IPS DF 6.9 (cell line): ENCODE results near the gene AP3B2.
"Not testable (repeated sequence)": the region's sequence is repeated elsewhere in the genome, so short reads cannot be mapped to it uniquely, and the experiment has no call there.

Source experiments
- DNase-seq: peaks from one replicate; pipeline ENCODE4 v3.0.0-alpha.2; 2013; ENCODE audit warnings: low read depth, low spot score
- H3K27ac ChIP-seq: one replicate; pipeline ENCODE4 v1.5.1; 2013; ENCODE audit warnings: low read length, control low read depth
- H3K27me3 ChIP-seq: 2 replicates; pipeline ENCODE4 v1.6.1; 2013; ENCODE audit warnings: mild to moderate bottlenecking, low read length; ENCODE audit not compliant: control insufficient read depth, insufficient read depth
- H3K36me3 ChIP-seq: 2 replicates; pipeline ENCODE4 v1.6.1; 2013; ENCODE audit warnings: low read length; ENCODE audit not compliant: control insufficient read depth, insufficient read depth
- H3K4me1 ChIP-seq: 2 replicates; pipeline ENCODE4 v1.6.1; 2013; ENCODE audit warnings: low read length; ENCODE audit not compliant: control insufficient read depth, insufficient read depth
- H3K4me3 ChIP-seq: 2 replicates; pipeline ENCODE4 v1.5.1; 2013; ENCODE audit warnings: mild to moderate bottlenecking, low read length
- H3K9me3 ChIP-seq: 2 replicates; pipeline ENCODE4 v1.6.1; 2013; ENCODE audit warnings: low read length, inconsistent platforms; ENCODE audit not compliant: control insufficient read depth, insufficient read depth
- WGBS: extraction: QIAGEN DNeasy Blood & Tissue Kit; methylation state at CpG from one replicate; pipeline ENCODE4 v1.1.7; 2013; ENCODE audit warnings: mixed read lengths, missing lambda C conversion rate; ENCODE audit not compliant: insufficient read length, insufficient coverage; 5-methylcytosine and 5-hydroxymethylcytosine counted together

AP3B2 gene

GRCh38 chr15:82731527-82731926, 21.9 kb upstream of the AP3B2 start:
- DNase-seq = no peak
- Histone ChIP-seq H3K4me1 (no peaks in the 10 kb centered on the region), H3K36me3 (no peaks in the 10 kb centered on the region), H3K9me3 (no peaks in the 10 kb centered on the region), H3K27ac (no peak overlapping the region), H3K27me3 (no peaks in the 10 kb centered on the region), H3K4me3 (no peak overlapping the region)
- WGBS = no CpG with 5 or more reads among the region's 2 CpGs

- no peak overlapping the region for H3K4me3 ChIP-seq
- H3K9me3 ChIP-seq = no peaks in the 10 kb centered on the region
- H3K27me3 ChIP-seq = no peaks in the 10 kb centered on the region
- H3K36me3 ChIP-seq = no peaks in the 10 kb centered on the region
- WGBS = no CpG with 5 or more reads among the region's 11 CpGs
- H3K4me1 ChIP-seq = no peaks in the 10 kb centered on the region
- no peak for DNase-seq
- no peak overlapping the region for H3K27ac ChIP-seq
Observed at GRCh38 chr15:82730022-82730530, 20.4 kb upstream of the AP3B2 start.

DNA sequence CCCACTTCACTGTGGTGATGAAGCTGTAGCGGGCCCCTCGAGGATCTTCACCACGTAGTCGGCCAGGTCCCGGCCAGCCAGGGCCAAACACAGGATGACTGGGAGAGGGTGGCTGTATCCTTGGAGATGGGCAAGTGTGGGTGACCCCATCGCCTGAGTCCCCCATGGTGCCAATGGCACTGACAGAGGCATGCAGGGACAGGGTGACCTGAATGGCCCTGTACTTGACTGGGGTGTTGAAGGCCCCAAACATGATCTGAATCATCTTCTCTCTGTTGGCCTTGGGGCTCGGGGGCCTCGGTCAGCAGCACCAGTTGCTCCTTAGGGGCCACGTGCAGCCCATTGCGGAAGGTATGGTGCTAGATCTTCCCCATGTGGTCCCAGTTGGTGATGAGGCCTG, 17.1 kb upstream of the AP3B2 start:
- Histone ChIP-seq H3K4me1 (no peaks in the 10 kb centered on the region), H3K27me3 (no peaks in the 10 kb centered on the region), H3K27ac (no peak overlapping the region), H3K36me3 (no peaks in the 10 kb centered on the region), H3K9me3 (no peaks in the 10 kb centered on the region), H3K4me3 (no peak overlapping the region)
- WGBS = no CpG with 5 or more reads among the region's 10 CpGs
- DNase-seq = no peak

GRCh38 chr15:82715003-82715402, 5.3 kb upstream of the AP3B2 start:
- Histone ChIP-seq H3K27ac (no peak overlapping the region), H3K27me3 (no peaks in the 10 kb centered on the region), H3K9me3 (no peaks in the 10 kb centered on the region; the same call in 1 of the 2 replicates), H3K4me3 (no peak overlapping the region), H3K4me1 (0 out of 2 replicates have a peak, but pooled peaks cover 1% of the 10 kb centered on the region), H3K36me3 (peaks cover 4% of the 10 kb centered on the region; the same call in 1 of the 2 replicates)
- no CpG with 5 or more reads among the region's 4 CpGs for WGBS
- no peak for DNase-seq

- no CpG with 5 or more reads among the region's 3 CpGs for WGBS
- Histone ChIP-seq H3K36me3 (peaks cover 4% of the 10 kb centered on the region; the same call in 1 of the 2 replicates), H3K4me1 (0 out of 2 replicates have a peak, but pooled peaks cover 1% of the 10 kb centered on the region), H3K27me3 (no peaks in the 10 kb centered on the region), H3K4me3 (no peak overlapping the region), H3K9me3 (no peaks in the 10 kb centered on the region; the same call in 1 of the 2 replicates), H3K27ac (no peak overlapping the region)
- DNase-seq = no peak
Observed at GRCh38 chr15:82714016-82714415, 4.3 kb upstream of the AP3B2 start.

DNA sequence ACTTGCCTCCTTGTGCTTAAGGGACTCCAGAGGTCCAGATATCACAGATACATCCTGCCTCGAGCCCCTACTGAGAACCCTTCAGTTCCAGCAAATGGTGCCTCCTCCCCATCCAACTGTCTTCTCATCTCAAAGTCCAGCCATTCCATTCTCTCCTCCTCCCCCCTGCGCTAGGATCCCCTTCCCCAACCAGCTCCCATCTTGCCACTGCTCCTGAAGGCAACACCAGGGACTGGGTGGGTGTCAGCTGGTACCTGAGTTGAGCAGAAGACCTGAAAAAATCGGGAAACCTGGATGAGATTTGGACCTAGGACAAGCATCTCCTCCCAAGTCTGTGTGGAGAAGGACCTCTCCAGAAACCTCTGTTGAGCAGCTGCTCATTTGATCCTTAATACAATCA, 2.4 kb upstream of the AP3B2 start:
- Histone ChIP-seq H3K9me3 (no peaks in the 10 kb centered on the region; the same call in 1 of the 2 replicates), H3K4me3 (no peak overlapping the region), H3K4me1 (peaks cover 5% of the 10 kb centered on the region; the same call in 1 of the 2 replicates), H3K27me3 (no peaks in the 10 kb centered on the region), H3K27ac (no peak overlapping the region), H3K36me3 (peaks cover 4% of the 10 kb centered on the region; the same call in 1 of the 2 replicates)
- no CpG with 5 or more reads among the region's 3 CpGs for WGBS
- DNase-seq = no peak

DNA sequence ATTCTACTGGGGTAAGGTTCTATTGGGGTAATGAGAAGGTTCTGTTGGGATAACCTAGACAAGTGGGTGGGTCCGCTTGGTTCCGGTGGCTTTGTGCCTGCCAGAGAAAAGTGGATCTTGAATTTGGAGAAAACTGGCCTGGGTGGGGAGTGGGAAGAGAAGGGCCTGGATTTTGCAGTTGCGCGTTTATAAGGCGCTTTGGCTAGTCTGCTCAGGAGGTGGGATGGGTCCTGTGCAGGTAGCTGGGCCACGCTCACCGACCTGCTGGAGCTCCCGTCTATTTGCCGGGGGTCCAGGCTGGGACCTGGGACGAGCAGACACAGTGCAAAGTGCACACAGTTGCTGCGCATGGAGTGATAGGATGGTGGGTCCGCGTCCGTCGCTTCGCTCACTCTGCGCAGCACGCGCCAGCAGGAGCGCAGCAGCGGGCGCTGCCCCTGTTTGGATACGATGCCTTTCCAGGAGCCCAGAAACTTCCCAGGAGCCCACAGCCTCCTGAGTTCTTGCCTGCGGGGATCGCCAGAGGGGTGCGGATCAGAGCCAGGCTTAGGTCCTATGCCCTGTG, 1.3 kb upstream of the AP3B2 start:
- Histone ChIP-seq H3K27ac (no peak overlapping the region), H3K4me1 (peaks cover 5% of the 10 kb centered on the region; the same call in 1 of the 2 replicates), H3K4me3 (no peak overlapping the region), H3K27me3 (no peaks in the 10 kb centered on the region), H3K9me3 (no peaks in the 10 kb centered on the region; the same call in 1 of the 2 replicates), H3K36me3 (peaks cover 4% of the 10 kb centered on the region; the same call in 1 of the 2 replicates)
- WGBS = no CpG with 5 or more reads among the region's 26 CpGs
- DNase-seq = no peak

DNA sequence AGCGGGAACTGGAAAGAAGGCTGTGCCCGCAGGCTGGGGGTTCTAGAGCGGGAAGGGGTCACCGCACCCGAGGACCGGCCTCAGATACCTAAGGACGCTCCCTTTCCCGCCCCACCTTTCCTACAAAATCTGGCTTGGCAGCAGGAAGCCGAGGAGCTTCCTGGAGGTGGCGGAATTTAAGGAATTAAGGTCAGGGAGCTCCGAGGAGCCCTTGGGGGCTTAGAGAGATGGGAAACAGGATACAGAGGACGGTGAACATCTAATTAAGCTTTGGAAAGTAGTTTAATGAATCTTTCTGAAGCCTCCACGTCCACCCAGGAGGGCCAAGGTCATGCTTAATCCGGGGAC, 507 bp upstream of the AP3B2 start:
- WGBS = no CpG with 5 or more reads among the region's 14 CpGs
- no peaks in the 10 kb centered on the region for H3K9me3 ChIP-seq

DNA sequence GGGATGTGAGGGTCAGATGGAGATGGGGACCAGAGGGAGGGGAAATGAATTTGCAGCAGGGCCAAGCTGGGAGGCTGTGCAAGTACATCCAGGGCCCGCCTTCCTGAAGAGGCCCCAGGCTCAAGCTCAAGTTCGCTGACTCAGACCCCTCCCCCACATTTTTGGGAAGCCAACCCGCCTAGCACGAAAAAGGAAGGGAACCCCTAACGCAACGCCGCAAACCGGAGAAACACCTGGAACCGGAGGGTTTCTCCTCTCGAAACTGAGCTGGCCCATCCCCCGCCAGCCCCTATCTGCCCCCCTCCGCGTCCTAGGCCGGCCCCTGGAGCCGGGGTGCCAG, 624 bp downstream of the AP3B2 start:
- H3K4me1 ChIP-seq = peaks cover 5% of the 10 kb centered on the region; the same call in 1 of the 2 replicates
- peak overlapping the region; percentile 50; the same call in 1 of the 2 replicates for H3K4me3 ChIP-seq
- H3K36me3 ChIP-seq = peaks cover 4% of the 10 kb centered on the region; the same call in 1 of the 2 replicates
- DNase-seq = no peak
- H3K27me3 ChIP-seq = no peaks in the 10 kb centered on the region
- no peaks in the 10 kb centered on the region for H3K9me3 ChIP-seq
- no CpG with 5 or more reads among the region's 15 CpGs for WGBS
- H3K27ac ChIP-seq = no peak overlapping the region

More for the DNA sequence above, 507 bp upstream of the AP3B2 start:
- DNase-seq = no peak
- no peaks in the 10 kb centered on the region for H3K27me3 ChIP-seq
- peak overlapping the region; percentile 50; the same call in 1 of the 2 replicates for H3K4me3 ChIP-seq
- H3K27ac ChIP-seq = no peak overlapping the region
- H3K36me3 ChIP-seq = peaks cover 4% of the 10 kb centered on the region; the same call in 1 of the 2 replicates
- peaks cover 5% of the 10 kb centered on the region; the same call in 1 of the 2 replicates for H3K4me1 ChIP-seq

DNA sequence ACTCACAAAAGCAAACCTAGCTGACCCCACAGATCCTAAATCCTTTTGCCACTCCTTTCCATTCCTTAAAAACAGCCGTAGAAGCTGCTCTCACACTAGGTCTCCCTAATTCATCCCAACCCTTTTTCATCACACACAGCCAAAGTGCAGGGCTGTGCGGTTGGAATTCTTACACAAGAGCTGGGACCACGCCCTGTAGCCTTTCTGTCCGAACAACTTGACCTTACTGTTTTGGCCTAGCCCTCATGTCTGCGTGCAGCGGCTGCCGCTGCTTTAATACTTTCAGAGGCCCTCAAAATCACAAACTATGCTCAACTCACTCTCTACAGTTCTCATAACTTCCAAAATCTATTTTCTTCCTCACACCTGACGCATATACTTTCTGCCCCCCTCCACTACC, 3.8 kb downstream of the AP3B2 start:
- DNase-seq, H3K27me3 ChIP-seq, H3K27ac ChIP-seq, H3K9me3 ChIP-seq, H3K36me3 ChIP-seq, H3K4me3 ChIP-seq, H3K4me1 ChIP-seq: not testable (repeated sequence)
- no CpG with 5 or more reads among the region's 8 CpGs for WGBS

DNA sequence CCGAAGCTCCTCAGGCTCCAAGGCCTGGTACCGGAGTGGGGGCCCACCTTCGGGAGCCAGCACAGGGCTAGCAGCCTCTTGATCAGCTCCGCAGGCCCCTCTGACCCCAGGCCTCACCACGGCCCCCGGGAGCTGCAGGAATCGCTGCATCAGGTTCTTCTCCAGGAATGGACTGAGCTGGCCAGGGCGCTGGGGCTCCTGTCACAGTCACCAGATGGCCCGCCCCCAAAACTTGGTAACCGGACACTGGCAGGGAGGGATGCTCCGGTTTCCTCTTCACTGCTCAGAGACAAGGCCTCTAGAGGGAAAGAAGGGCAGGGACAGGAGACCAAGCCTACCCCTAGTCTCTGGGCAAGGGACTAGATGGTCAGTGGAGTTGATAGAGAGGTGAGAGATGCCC, 9.9 kb downstream of the AP3B2 start:
- Histone ChIP-seq H3K9me3 (no peaks in the 10 kb centered on the region), H3K27me3 (no peaks in the 10 kb centered on the region), H3K4me3 (no peak overlapping the region), H3K36me3 (no peaks in the 10 kb centered on the region), H3K4me1 (peaks cover 2% of the 10 kb centered on the region; the same call in 1 of the 2 replicates), H3K27ac (no peak overlapping the region)
- DNase-seq = no peak
- WGBS = no CpG with 5 or more reads among the region's 11 CpGs
